WTC11 (cell line): ENCODE measurements around the gene NHERF1. TPM values are rescaled to one million over a fixed set of nuclear protein-coding genes. Genes with fewer than 3 reads are reported as not detected.
A peak's percentile ranks its signal among the peaks of the same experiment; 100 is the strongest.

ENCODE experiments used
- ATAC-seq: fragments of 200-7000 bp; cut with Tn5 transposase; 2 replicates; pipeline ENCODE4 v1.10.0; 2021; ENCODE audit warnings: mild to moderate bottlenecking, moderate library complexity
- CTCF ChIA-PET: fragments of 300-600 bp; sonication (Branson Sonifier 250); formaldehyde crosslinking; loops from one replicate; lab custom pipeline; 2021; ENCODE audit warnings: antibody characterized with exemption; lab: Charles Lee
- POLR2A ChIA-PET: fragments of 350-600 bp; sonication (Branson Sonifier 250); formaldehyde crosslinking; loops from one replicate; lab custom pipeline; 2021; ENCODE audit warnings: antibody characterized with exemption; lab: Charles Lee
- DNase-seq: peaks from one replicate; pipeline ENCODE4 v3.0.0; 2021; ENCODE audit warnings: low spot score
- H3K27ac Mint-ChIP-seq: 2 replicates; pipeline ENCODE4 v1.8.0; 2021; ENCODE audit warnings: mixed read lengths
- H3K27me3 Mint-ChIP-seq: 2 replicates; pipeline ENCODE4 v1.8.0; 2021; ENCODE audit warnings: low read depth, mild to moderate bottlenecking, moderate library complexity, mixed read lengths
- H3K36me3 Mint-ChIP-seq: 2 replicates; pipeline ENCODE4 v1.8.0; 2021; ENCODE audit warnings: mixed read lengths
- H3K4me1 Mint-ChIP-seq: 2 replicates; pipeline ENCODE4 v1.8.0; 2022; ENCODE audit warnings: mixed read lengths
- H3K4me3 Mint-ChIP-seq: 2 replicates; pipeline ENCODE4 v1.8.0; 2021; ENCODE audit warnings: mild to moderate bottlenecking, moderate library complexity, mixed read lengths
- H3K9me3 Mint-ChIP-seq: 2 replicates; pipeline ENCODE4 v1.8.0; 2021; ENCODE audit warnings: mixed read lengths
- ATF1 ChIP-seq: sonication (generic); formaldehyde crosslinking; IDR thresholded peaks from 2 replicates; pipeline ENCODE4 v1.8.1; 2023; ENCODE audit warnings: mild to moderate bottlenecking, moderate library complexity, missing genetic modification reagents
- ATF2 ChIP-seq: sonication (generic); formaldehyde crosslinking; IDR thresholded peaks from 2 replicates; pipeline ENCODE4 v1.8.1; 2022; ENCODE audit warnings: low read depth, missing genetic modification reagents, borderline replicate concordance
- FOXP1 ChIP-seq: sonication (generic); formaldehyde crosslinking; IDR thresholded peaks from 2 replicates; pipeline ENCODE4 v1.8.0; 2022; ENCODE audit warnings: missing genetic modification reagents, mild to moderate bottlenecking, moderate library complexity, borderline replicate concordance
- IRF2 ChIP-seq: sonication (generic); formaldehyde crosslinking; IDR thresholded peaks from 2 replicates; pipeline ENCODE4 v1.8.0; 2022; ENCODE audit warnings: low read depth, missing genetic modification reagents, borderline replicate concordance
- SMAD4 ChIP-seq: sonication (generic); formaldehyde crosslinking; IDR thresholded peaks from 2 replicates; pipeline ENCODE4 v1.8.0; 2022; ENCODE audit warnings: mild to moderate bottlenecking, missing genetic modification reagents
- ZNF263 ChIP-seq: sonication (generic); formaldehyde crosslinking; IDR thresholded peaks from 2 replicates; pipeline ENCODE4 v1.8.1; 2022; ENCODE audit warnings: low read depth, mild to moderate bottlenecking, moderate library complexity, missing genetic modification reagents
- ZNF317 ChIP-seq: sonication (generic); formaldehyde crosslinking; IDR thresholded peaks from 2 replicates; pipeline ENCODE4 v1.8.1; 2023; ENCODE audit warnings: low read depth, mild to moderate bottlenecking, moderate library complexity, missing genetic modification reagents, borderline replicate concordance
- ZNF396 ChIP-seq: fragments of 250-450 bp; sonication (Bioruptor Pico); IDR thresholded peaks from 2 replicates; pipeline ENCODE4 v1.8.0; 2021; ENCODE audit warnings: mild to moderate bottlenecking, moderate library complexity, borderline replicate concordance
- ZNF512 ChIP-seq: sonication (generic); formaldehyde crosslinking; IDR thresholded peaks from 2 replicates; pipeline ENCODE4 v1.8.1; 2022; ENCODE audit warnings: missing genetic modification reagents, borderline replicate concordance
- ZNF532 ChIP-seq: fragments of 250-450 bp; sonication (Bioruptor Pico); IDR thresholded peaks from 2 replicates; pipeline ENCODE4 v1.9.0; 2021; ENCODE audit warnings: mild to moderate bottlenecking, borderline replicate concordance
- ZSCAN18 ChIP-seq: fragments of 250-450 bp; sonication (Bioruptor Pico); IDR thresholded peaks from 2 replicates; pipeline ENCODE4 v2.1.2; 2022; ENCODE audit warnings: mild to moderate bottlenecking, moderate library complexity
- total RNA-seq: library from RNA; stranded (reverse); gene quantifications from 3 replicates; pipeline ENCODE4 v1.2.3, GENCODE V29; 2021
- TF ChIP-seq, protein P1 (sequence below): sonication (generic); formaldehyde crosslinking; conservative IDR thresholded peaks from 2 replicates; pipeline ENCODE4 v1.8.1; 2023; ENCODE audit warnings: mild to moderate bottlenecking, low read depth, missing genetic modification reagents, moderate library complexity
- TF ChIP-seq, protein P2 (sequence below): sonication (generic); formaldehyde crosslinking; IDR thresholded peaks from 2 replicates; pipeline ENCODE4 v1.8.0; 2022; ENCODE audit warnings: mild to moderate bottlenecking, missing genetic modification reagents
- TF ChIP-seq, protein P3 (sequence below): sonication (generic); formaldehyde crosslinking; IDR thresholded peaks from 2 replicates; pipeline ENCODE4 v1.8.1; 2023; ENCODE audit warnings: mild to moderate bottlenecking, missing genetic modification reagents, borderline replicate concordance

Gene NHERF1
- total RNA-seq, 1 experiment from 2014 or later = 111 TPM

GRCh38 chr17:74772053-74772452, 23.6 kb downstream of the NHERF1 start:
- H3K4me1 Mint-ChIP-seq = peaks cover 16% of the 10 kb centered on the region
- POLR2A ChIA-PET = interaction anchor here (1.6 kb wide), 1 partner anchor 26 kb away, joined by 11 read pairs; no protein-coding TSS in a partner anchor

DNA sequence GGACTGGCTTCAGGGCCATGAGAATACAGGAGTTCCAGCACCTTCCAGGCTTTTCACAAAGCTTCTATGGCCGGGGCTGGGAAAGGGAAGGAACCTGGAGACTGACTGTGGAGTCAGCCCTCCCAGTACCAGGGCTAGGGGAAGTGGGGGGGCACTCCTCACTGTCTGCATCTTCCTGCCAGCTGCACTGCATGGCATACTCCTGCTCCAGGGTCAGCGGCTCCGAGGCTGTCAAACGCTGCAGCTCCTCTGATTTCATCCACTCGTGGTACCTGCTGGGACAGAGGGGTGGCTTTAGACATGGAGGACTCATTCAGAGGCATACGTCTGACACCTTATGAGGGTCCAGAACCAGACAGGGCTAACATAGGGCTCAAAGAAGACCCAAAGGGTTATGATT, 25.0 kb downstream of the NHERF1 start:
- Mint-ChIP-seq H3K36me3 (peaks cover 37% of the 10 kb centered on the region), H3K27ac (no peak overlapping the region), H3K4me3 (0 out of 2 replicates have a peak overlapping the region, but pooled peaks have one; percentile 52), H3K9me3 (no peaks in the 10 kb centered on the region), H3K4me1 (peaks cover 19% of the 10 kb centered on the region), H3K27me3 (no peaks in the 10 kb centered on the region)
- CTCF ChIA-PET = interaction anchor here (0.8 to 12.0 kb wide), 5 partner anchors 17 to 116 kb away, joined by 4 to 262 read pairs (median 28); partner anchors contain the start of gene RAB37
- ATAC-seq (no peak), DNase-seq (no peak)
- TF ChIP-seq ZNF317 (CRISPR knock-in tag) (no peak), ZNF396 (CRISPR knock-in tag) (no peak), ZNF512 (no peak), ATF1 (CRISPR knock-in tag) (no peak), ZNF532 (CRISPR knock-in tag) (no peak), ZNF263 (CRISPR knock-in tag) (no peak), ATF2 (CRISPR knock-in tag) (no peak), ZSCAN18 (CRISPR knock-in tag) (no peak), IRF2 (CRISPR knock-in tag) (no peak)
- TF ChIP-seq, protein P1, sequence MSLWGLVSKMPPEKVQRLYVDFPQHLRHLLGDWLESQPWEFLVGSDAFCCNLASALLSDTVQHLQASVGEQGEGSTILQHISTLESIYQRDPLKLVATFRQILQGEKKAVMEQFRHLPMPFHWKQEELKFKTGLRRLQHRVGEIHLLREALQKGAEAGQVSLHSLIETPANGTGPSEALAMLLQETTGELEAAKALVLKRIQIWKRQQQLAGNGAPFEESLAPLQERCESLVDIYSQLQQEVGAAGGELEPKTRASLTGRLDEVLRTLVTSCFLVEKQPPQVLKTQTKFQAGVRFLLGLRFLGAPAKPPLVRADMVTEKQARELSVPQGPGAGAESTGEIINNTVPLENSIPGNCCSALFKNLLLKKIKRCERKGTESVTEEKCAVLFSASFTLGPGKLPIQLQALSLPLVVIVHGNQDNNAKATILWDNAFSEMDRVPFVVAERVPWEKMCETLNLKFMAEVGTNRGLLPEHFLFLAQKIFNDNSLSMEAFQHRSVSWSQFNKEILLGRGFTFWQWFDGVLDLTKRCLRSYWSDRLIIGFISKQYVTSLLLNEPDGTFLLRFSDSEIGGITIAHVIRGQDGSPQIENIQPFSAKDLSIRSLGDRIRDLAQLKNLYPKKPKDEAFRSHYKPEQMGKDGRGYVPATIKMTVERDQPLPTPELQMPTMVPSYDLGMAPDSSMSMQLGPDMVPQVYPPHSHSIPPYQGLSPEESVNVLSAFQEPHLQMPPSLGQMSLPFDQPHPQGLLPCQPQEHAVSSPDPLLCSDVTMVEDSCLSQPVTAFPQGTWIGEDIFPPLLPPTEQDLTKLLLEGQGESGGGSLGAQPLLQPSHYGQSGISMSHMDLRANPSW (CRISPR knock-in tag) = no peak
- POLR2A ChIA-PET = no interaction called here

More at GRCh38 chr17:74772053-74772452, 23.6 kb downstream of the NHERF1 start:
- Mint-ChIP-seq H3K27me3 (no peaks in the 10 kb centered on the region), H3K36me3 (peaks cover 39% of the 10 kb centered on the region), H3K4me3 (no peak overlapping the region), H3K9me3 (no peaks in the 10 kb centered on the region), H3K27ac (no peak overlapping the region)
- CTCF ChIA-PET = interaction anchor here (1.2 to 12.0 kb wide), 5 partner anchors 8 to 35 kb away, joined by 5 to 262 read pairs (median 29); partner anchors contain the start of gene RAB37
- ATAC-seq (no peak), DNase-seq (no peak)
- TF ChIP-seq FOXP1 (CRISPR knock-in tag) (no peak), SMAD4 (CRISPR knock-in tag) (no peak), ZNF396 (CRISPR knock-in tag) (no peak)
- TF ChIP-seq, protein P2, sequence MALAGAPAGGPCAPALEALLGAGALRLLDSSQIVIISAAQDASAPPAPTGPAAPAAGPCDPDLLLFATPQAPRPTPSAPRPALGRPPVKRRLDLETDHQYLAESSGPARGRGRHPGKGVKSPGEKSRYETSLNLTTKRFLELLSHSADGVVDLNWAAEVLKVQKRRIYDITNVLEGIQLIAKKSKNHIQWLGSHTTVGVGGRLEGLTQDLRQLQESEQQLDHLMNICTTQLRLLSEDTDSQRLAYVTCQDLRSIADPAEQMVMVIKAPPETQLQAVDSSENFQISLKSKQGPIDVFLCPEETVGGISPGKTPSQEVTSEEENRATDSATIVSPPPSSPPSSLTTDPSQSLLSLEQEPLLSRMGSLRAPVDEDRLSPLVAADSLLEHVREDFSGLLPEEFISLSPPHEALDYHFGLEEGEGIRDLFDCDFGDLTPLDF (CRISPR knock-in tag) = no peak
- TF ChIP-seq, protein P3, sequence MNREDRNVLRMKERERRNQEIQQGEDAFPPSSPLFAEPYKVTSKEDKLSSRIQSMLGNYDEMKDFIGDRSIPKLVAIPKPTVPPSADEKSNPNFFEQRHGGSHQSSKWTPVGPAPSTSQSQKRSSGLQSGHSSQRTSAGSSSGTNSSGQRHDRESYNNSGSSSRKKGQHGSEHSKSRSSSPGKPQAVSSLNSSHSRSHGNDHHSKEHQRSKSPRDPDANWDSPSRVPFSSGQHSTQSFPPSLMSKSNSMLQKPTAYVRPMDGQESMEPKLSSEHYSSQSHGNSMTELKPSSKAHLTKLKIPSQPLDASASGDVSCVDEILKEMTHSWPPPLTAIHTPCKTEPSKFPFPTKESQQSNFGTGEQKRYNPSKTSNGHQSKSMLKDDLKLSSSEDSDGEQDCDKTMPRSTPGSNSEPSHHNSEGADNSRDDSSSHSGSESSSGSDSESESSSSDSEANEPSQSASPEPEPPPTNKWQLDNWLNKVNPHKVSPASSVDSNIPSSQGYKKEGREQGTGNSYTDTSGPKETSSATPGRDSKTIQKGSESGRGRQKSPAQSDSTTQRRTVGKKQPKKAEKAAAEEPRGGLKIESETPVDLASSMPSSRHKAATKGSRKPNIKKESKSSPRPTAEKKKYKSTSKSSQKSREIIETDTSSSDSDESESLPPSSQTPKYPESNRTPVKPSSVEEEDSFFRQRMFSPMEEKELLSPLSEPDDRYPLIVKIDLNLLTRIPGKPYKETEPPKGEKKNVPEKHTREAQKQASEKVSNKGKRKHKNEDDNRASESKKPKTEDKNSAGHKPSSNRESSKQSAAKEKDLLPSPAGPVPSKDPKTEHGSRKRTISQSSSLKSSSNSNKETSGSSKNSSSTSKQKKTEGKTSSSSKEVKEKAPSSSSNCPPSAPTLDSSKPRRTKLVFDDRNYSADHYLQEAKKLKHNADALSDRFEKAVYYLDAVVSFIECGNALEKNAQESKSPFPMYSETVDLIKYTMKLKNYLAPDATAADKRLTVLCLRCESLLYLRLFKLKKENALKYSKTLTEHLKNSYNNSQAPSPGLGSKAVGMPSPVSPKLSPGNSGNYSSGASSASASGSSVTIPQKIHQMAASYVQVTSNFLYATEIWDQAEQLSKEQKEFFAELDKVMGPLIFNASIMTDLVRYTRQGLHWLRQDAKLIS = no peak
